ENCODE data around the gene SETD2. TPM values are rescaled to one million over a fixed set of nuclear protein-coding genes. Genes with fewer than 3 reads are reported as not detected.
"Not testable (repeated sequence)": the region's sequence is repeated elsewhere in the genome, so short reads cannot be mapped to it uniquely, and the experiment has no call there.

SETD2 gene
- total RNA-seq, 1 donor from 2014 or later: 37.8 TPM

DNA sequence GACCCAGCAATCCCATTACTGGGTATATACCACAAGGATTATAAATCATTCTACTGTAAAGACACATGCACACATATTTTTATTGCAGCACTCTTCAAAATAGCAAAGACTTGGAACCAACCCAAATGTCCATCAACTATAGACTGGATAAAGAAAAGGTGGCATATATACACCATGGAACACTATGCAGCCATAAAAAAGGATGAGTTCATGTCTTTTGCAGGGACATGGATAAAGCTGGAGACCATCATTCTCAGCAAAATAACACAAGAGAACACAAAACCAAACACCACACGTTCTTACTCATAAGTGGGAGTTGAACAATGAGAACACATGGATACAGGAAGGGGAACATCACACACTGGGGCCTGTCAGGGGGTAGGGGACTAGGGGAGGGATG is 137.5 kb downstream of the SETD2 start:
- not testable (repeated sequence) for DNase-seq

DNA sequence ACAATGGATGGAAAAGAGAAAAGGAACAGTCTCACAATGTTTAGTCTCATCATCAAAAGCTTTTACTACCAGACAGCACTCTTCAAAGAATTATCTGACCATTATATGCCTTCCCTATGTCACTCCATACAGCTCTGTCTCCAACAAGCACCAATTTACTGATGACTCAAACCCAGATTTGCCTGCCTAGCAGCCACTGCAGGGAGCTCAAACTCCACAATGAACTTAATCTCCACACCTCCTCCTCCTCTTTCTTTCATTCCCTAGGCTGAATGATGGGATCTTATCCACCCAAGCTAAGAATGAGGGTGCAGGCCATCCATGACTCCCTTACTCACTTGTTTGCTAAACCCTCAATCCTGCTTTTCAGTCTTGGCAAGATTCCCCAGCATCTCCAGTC is 139.0 kb downstream of the SETD2 start:
- DNase-seq: no peak

DNA sequence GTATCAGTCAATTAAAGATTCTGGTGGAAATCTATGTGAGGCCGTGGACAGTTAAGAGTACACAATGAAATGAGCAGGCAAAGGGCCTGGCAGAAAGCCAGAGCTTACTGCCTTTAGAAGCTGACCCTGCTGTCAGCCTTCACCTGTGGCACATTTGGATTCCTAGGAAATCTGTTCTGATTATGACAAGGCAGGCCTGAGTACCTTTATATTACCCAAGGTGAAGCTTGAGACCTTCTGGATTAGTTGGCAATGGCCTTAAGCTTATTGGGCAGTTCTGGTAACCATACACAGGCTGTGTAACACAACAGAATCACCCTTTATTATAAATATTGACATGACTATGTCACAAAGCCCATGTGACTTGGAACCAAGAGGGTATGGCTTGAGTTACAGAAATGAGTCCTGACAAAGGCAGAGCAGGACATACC is 141.3 kb downstream of the SETD2 start:
- peak; percentile 60 for DNase-seq

DNA sequence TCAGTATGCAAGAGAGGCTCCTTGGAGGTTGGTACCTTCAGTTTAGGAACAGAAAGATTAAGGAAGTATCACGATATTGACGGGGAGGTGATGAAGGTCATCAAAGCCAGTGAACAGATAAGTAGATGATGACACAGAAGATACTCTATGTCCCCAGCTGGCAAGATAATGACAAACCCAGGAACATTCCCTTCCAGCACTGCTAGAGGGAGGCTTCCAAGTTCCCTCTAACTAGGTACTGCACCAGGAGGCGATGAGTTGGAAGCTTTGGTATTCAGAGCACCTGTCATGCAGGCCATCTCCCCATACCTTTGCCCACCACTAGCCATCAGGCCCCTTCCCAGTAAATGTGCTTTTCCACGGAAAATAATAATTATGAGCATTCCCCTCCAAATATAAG is 143.6 kb downstream of the SETD2 start:
- DNase-seq: no peak

DNA sequence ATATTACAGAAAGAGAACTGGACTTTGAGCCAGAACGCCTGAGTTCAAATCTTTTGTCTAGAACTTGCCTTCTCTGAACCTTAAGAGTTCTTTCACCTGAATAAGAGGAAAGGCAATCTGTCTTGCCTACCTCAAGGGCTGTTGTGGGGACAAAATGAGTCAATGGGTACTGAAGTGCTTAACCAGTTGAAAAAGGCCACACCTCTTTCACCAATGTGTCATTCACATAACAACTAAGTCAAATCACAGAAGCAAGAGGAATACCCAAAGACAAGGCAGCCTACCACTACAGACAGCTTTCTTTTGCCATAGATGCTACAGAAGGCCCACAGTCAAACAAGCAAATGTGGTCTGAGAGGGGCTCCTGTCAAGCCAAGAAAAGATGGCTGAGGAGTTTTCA is 144.7 kb downstream of the SETD2 start:
- no peak for DNase-seq

GRCh38 chr3:47018269-47018611 is 145.7 kb downstream of the SETD2 start:
- no peak for DNase-seq

GRCh38 chr3:47017504-47018268 is 146.2 kb downstream of the SETD2 start:
- DNase-seq: no peak

DNA sequence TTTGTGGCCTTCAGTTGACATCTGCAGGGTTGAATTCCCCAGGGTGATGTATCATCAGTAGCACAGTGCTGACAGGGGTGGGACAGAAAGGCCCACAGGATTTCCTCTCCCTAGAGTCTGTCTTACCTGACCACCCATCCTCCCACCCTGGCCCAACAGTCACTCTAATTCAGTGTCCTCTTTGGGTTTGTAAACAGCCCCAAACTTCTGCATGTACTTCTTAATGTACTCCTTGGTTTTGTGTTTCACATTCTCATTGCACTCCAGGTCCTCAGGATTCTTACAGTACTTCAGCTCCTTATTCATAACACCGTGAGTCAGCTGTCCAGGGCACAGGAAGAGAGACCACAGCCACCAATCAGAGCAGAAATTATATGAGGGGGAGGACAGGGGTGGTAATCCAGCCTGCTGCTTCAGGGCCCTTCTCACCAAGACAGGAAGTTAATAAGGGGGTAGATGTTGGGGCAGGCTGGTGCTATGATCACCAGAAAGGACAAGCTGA is 146.9 kb downstream of the SETD2 start:
- DNase-seq: peak; percentile 62

- no peak for DNase-seq
These were observed 147.6 kb downstream of the SETD2 start for GRCh38 chr3:47016086-47016933.

- DNase-seq: no peak
These were observed 148.8 kb downstream of the SETD2 start for GRCh38 chr3:47015151-47015550.

GRCh38 chr3:47014036-47014435 is 149.9 kb downstream of the SETD2 start:
- DNase-seq: no peak

- DNase-seq: no peak
These were observed 150.7 kb downstream of the SETD2 start for GRCh38 chr3:47013231-47013630.

- DNase-seq: no peak
These were observed 151.3 kb downstream of the SETD2 start for GRCh38 chr3:47012342-47013230.

DNA sequence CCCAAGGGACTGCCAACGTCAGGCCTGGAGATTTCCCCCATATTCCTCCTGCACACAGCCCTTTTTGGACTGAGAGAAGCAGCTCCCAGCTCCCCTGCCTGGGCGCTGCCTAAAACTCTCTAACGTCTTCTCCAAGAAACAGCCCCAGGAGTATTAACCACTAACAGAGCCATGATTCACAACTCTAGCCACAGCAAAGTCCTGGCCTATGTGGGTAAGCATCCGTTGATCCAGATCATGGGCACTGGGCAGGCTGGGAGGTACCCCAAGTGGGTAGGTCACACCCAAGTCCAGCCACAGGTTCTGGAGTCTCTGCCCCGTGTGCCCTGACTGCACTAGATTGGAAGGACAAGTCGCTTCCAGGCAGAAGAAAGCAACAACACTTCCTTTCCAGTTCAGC is 152.5 kb downstream of the SETD2 start:
- no peak for DNase-seq

GRCh38 chr3:47010910-47011309 is 153.0 kb downstream of the SETD2 start:
- no peak for DNase-seq

DNA sequence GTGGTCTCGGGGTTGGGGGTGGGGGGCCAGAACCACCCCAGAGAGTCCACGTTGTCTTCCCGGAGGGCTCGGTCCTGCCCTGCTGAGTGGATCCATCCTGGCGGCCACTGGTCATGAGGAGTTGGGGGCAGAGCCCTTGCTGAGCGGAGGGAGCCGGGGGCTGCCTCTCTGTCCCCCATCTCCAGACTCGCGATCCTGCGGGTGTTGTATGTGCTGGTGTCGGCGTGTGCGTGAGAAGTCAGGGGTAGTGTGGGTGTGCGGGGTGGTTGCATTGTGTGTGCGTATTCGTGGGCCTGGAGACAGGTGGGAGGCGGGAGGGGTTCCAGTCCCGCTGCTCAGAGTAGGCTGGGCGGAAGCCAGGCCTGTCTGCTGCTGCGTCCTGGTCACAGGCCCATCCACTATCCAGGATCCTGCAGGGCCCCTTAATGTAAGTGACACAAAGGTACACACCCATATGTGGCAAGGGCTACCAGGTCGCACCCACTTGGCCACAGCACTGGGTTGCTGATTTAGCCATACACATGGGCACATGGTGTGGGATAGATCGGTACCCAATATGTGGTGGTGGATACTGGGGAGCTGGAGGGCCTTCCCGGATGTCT is 153.7 kb downstream of the SETD2 start:
- DNase-seq: no peak

DNA sequence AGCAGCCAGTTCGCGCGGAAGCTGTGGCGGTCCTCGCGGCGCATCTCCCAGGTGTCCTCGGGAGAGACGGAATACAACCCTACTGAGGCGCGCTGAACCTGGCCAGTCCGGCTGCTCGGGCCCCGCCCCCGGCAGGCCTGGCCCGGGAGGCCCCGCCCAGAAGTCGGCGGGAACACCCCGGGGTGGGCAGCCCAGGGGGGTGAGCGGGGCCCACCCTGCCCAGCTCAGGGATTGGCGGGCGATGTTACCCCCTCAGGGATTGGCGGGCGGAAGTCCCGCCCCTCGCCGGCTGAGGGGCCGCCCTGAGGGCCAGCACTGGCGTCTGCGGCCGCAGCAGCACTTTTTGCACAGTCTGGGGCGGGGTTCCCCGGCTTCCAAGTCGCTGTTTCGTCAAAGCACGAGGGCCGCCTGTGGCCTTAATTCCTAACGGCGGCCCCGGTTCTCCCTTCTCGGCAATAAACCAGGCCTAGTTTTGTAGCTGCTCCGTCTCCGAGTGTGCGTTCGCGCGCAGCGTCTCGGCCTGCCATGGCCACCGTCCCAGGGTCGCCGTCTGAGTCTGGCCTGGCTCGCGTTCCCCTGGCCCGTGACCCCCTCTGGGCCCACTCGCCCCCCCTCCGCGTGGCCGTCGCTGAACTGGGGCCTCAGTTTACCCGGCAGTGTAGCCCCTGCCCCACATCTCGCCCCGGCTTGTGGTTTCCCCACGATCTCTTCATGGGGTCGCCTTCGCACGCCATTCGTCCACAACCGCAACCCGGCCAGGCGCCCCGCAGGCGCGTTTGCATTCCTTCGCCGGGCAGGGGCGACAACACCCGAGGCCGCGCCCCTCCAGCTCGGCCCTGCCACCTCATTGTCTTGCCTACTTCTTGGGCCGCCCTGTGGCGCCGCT is 154.4 kb downstream of the SETD2 start:
- peak; percentile 91 for DNase-seq

GRCh38 chr3:47008851-47009224 is 155.1 kb downstream of the SETD2 start:
- DNase-seq: no peak

DNA sequence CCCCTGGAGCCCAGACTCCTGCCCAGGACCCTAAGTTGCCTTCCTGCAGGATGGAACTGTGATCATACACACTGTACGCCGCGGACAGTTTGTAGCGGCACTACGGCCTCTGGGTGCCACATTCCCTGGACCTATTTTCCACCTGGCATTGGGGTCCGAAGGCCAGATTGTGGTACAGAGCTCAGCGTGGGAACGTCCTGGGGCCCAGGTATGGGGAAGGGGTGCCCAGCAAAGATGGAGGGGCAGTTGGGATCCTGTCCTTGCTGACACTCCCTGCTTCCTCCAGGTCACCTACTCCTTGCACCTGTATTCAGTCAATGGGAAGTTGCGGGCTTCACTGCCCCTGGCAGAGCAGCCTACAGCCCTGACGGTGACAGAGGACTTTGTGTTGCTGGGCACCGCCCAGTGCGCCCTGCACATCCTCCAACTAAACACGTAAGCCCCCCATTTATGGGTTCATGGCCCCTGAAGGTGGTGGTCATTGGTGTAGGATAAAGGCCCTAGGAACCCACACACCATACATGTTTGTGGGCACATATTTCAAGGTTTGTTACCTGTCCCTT is 155.6 kb downstream of the SETD2 start:
- DNase-seq: no peak

GRCh38 chr3:47007482-47008233 is 156.3 kb downstream of the SETD2 start:
- no peak for DNase-seq
